Measurements from ENCODE around the gene LYRM2. TPM values are rescaled to one million over a fixed set of nuclear protein-coding genes. Genes with fewer than 3 reads are reported as not detected.

The LYRM2 gene
- total and polyA plus RNA-seq, 9 of the 15 experiments (the other 6 are each of a cell fraction or from before 2014, with no cell fraction given) = 13.9 to 115 (median 42.9) TPM

GRCh38 chr6:89562093-89562973 is 76.2 kb downstream of the LYRM2 start:
- no peak for FAIRE-seq
- CTCF ChIA-PET (ENCODE audit: low intra/inter-chr PET ratio) = no interaction called here
- no peak overlapping the region for H3K4me3 ChIP-seq
- H4K20me1 ChIP-seq (replicated peaks; ENCODE audit: control insufficient read depth, insufficient read depth, low read length) = no peaks in the 10 kb centered on the region
- no peaks in the 10 kb centered on the region for H3K4me1 ChIP-seq (replicated peaks in 1 of 2; ENCODE audit: control insufficient read depth in 2 of 2, insufficient read depth in 2 of 2, low read length in 2 of 2)
- H3K36me3 ChIP-seq (ENCODE audit: control insufficient read depth, insufficient read depth, low read length) = no peaks in the 10 kb centered on the region
- H3K4me2 ChIP-seq (ENCODE audit: insufficient read depth, low read length) = no peak overlapping the region
- H3K27ac ChIP-seq (ENCODE audit: extremely low read depth, low read depth, low read length) = no peak overlapping the region
- no peak overlapping the region for H2AFZ ChIP-seq (ENCODE audit: low read depth, low read length)
- intact Hi-C loops (cut with micrococcal nuclease) (no loop called here), in situ Hi-C loops (cut with MboI) (no loop called here)
- H3K9me3 ChIP-seq (replicated peaks; ENCODE audit: control insufficient read depth, insufficient read depth, low read depth, low read length) = no peaks in the 10 kb centered on the region
- DNase-seq (ENCODE audit: extremely low read depth in 1 of 4, low spot score in 3 of 4) = no peak
- under 1% methylated on average over 21 of the region's 21 CpGs for WGBS (ENCODE audit: insufficient coverage, low coverage, missing lambda C conversion rate)
- POLR2A ChIA-PET = interaction anchor here (0.6 to 0.7 kb wide), 3 partner anchors 8 to 501 kb away, joined by 3 to 4 read pairs (median 3); no protein-coding TSS in a partner anchor
- H3K9me1 ChIP-seq (ENCODE audit: control insufficient read depth, insufficient read depth, low read length) = no peaks in the 10 kb centered on the region
- BruUV-seq (replicated peaks) = no TSS peak
- TF ChIP-seq ZNF239 (CRISPR knock-in tag; IDR thresholded peaks at IDR 0.05) (no peak), NR3C1 (CRISPR knock-in tag; IDR thresholded peaks at IDR 0.05) (no peak), ZNF184 (CRISPR knock-in tag; IDR thresholded peaks at IDR 0.05) (no peak), MEF2D (tag; conservative IDR thresholded peaks at IDR 0.05; ENCODE audit: low read depth) (no peak), AFF4 (CRISPR knock-in tag; IDR thresholded peaks at IDR 0.05) (no peak), PCBP1 (IDR thresholded peaks at IDR 0.05; ENCODE audit: low read depth, low read length, poor library complexity, severe bottlenecking) (no peak), SP1 (CRISPR knock-in tag; IDR thresholded peaks at IDR 0.05) (no peak), EP400 (IDR thresholded peaks at IDR 0.05) (no peak), SIRT6 (IDR thresholded peaks at IDR 0.05; ENCODE audit: low read depth, low read length) (no peak), ZNF347 (CRISPR knock-in tag; IDR thresholded peaks at IDR 0.05; ENCODE audit: low read depth) (no peak), ZNF57 (CRISPR knock-in tag; IDR thresholded peaks at IDR 0.05) (no peak), ZNF197 (CRISPR knock-in tag; IDR thresholded peaks at IDR 0.05; ENCODE audit: low read depth) (no peak), EGR1 (conservative IDR thresholded peaks at IDR 0.05) (no peak), TCF3 (CRISPR knock-in tag; IDR thresholded peaks at IDR 0.05) (no peak), DNMT1 (IDR thresholded peaks at IDR 0.05) (no peak), PHF21A (IDR thresholded peaks at IDR 0.05; ENCODE audit: borderline replicate concordance, low read depth) (no peak), U2AF2 (optimal IDR thresholded peaks at IDR 0.05; ENCODE audit: low read depth, low read length) (no peak)
- H3K79me2 ChIP-seq (ENCODE audit: control insufficient read depth, insufficient read depth, low read length) = no peaks in the 10 kb centered on the region
- ATAC-seq = no peak
- peaks cover 28 to 29% of the 10 kb centered on the region in 2 experiments for H3K27me3 ChIP-seq (ENCODE audit: control insufficient read depth in 2 of 2, insufficient read depth in 2 of 2, low read length in 2 of 2)
- H3K9ac ChIP-seq (ENCODE audit: insufficient read depth in 1 of 2, low read depth in 2 of 2, low read length in 2 of 2) = no peak overlapping the region

Data from K562 (cell line).